K562 treated with DMSO at 1 percent for 12 hours (cell line): ENCODE results near the gene ZNF217. TPM values are rescaled to one million over a fixed set of nuclear protein-coding genes. Genes with fewer than 3 reads are reported as not detected.

Experiments
- total RNA-seq: library from RNA; unstranded; fragments of 300-600 nt; gene quantifications from 2 replicates; pipeline ENCODE4 v1.2.3, GENCODE V29; 2022; ENCODE audit not compliant: insufficient read depth

The ZNF217 gene
- 3.7 and 25.0 TPM in 2 replicates for total RNA-seq

GRCh38 chr20:53593466-53594007 is at the start of gene ZNF217:
Gene ZNF217 (minus strand): TSS chr20:53593839. CDS start chr20:53582826, 11,013 bp downstream.

